ENCODE results near the gene CTDSPL. TPM values are rescaled to one million over a fixed set of nuclear protein-coding genes. Genes with fewer than 3 reads are reported as not detected.

The CTDSPL gene
- total and polyA plus RNA-seq, 2 of the 8 experiments (the other 6 are each of a cell fraction or from before 2014, with no cell fraction given) = 20.3 to 42.2 TPM

DNA sequence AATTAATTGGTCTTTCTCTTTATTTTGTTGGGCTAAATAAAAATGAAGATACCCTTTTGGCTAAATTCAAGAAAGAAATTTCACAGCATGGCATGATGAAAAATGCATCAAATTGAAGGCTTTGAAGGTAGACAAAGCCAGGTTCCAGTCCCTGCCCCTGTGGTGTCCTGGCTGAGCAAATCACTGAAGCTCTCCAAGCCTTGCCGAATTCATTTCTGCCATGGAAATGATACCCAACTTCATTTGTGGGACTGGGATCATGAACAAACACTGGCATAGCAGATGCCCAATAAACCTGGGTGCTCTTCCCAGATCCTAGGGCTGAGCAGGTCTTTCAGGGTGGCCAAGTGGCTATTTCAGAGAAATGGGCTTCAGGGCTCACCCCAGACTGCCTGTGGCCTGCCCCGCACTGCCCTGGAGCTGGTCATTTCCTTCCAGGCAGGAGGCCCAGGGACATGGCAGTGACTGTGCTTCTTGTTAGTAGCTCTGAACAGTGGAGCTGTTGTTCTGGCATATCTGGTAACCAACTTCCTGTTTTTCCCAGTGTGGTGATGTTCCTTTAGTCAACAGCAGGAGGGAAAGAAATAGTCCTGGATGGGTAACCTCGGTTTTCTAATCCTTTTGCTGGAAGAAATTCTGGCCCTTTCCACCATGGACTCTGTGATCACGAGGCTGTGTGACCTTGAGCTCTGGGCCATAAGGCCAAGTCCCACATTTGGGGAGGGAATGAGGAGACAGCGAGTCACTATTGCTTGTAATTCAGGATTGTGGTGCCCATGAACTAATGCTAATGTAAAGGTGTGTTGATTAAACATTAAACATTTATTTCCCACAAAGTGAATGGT lies 47.6 kb downstream of the CTDSPL start (continued):
- TF ChIP-seq CTBP2 (IDR thresholded peaks at IDR 0.05; ENCODE audit: borderline replicate concordance, insufficient read depth, insufficient read length, low read length) (no peak), CREB1 (IDR thresholded peaks at IDR 0.05) (no peak), SP4 (IDR thresholded peaks at IDR 0.05; ENCODE audit: low read length) (no peak), YY1 (IDR thresholded peaks at IDR 0.05; ENCODE audit: low read depth, low read length) (no peak), TAF7 (optimal IDR thresholded peaks at IDR 0.05; ENCODE audit: borderline replicate concordance, low read depth, low read length) (no peak), JUN (IDR thresholded peaks at IDR 0.05; ENCODE audit: low read depth, low read length) (no peak), NANOG (IDR thresholded peaks at IDR 0.05; ENCODE audit: insufficient read depth, low read depth, low read length, poor library complexity, severe bottlenecking) (no peak)
